Stimulated activated CD4-positive, alpha-beta T cell treated with anti-CD3 and anti-CD28 coated beads, Interleukin-12 subunit alpha, Interleukin-12 subunit beta, amount 100 ng/mL, for 24 hours (primary cell): ENCODE measurements around the gene PSMD9.
"Not testable (repeated sequence)": the region's sequence is repeated elsewhere in the genome, so short reads cannot be mapped to it uniquely, and the experiment has no call there.

Experiments used
- DNase-seq, 2 experiments: peaks; one replicate each; pipeline ENCODE4 v3.0.0-alpha.2; 2020; ENCODE audit warnings: low read depth in 2 of 2

The PSMD9 gene

DNA sequence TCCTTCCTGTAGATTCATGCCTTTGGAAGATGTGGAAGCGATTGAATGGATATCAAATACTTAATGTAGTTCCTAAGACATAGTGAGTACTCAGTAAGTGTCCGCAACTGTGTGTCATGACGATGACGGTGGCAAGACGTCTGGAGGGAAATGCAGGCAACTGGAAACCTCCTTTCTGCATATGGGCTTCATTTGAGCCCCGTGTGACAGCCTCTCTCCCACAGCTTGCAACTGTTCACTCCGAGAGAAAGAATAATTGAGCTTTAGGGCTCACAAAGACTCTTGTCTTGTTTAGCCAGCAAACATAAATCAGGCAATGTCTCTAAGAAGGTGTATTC, 36.7 kb downstream of the PSMD9 start:
- DNase-seq, result no peak

GRCh38 chr12:121926874-121927706, 38.5 kb downstream of the PSMD9 start:
- DNase-seq, result no peak

DNA sequence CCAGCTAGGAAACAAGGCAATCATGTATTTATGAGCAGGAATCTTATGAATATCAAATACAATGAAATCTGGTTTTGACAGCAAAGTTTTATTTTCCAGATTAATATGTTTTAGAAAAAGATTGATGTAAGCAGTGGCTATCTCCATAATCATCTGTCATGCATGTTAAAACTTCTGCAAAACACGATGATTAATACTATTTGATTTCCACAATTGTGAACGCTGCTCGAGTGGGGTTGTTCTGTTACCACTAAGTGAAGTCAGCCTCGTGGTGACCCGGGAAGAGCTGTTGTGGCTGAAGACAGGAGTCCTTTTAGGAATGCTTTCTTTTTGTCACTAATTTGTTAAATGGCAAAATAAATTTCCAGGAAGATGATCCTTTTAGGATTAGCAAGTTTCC, 39.2 kb downstream of the PSMD9 start:
- DNase-seq, result no peak

- DNase-seq, result not testable (repeated sequence)
Observed at GRCh38 chr12:121929545-121929944, 41.0 kb downstream of the PSMD9 start.

- no peak for DNase-seq
Observed at GRCh38 chr12:121930862-121931261, 42.3 kb downstream of the PSMD9 start.

DNA sequence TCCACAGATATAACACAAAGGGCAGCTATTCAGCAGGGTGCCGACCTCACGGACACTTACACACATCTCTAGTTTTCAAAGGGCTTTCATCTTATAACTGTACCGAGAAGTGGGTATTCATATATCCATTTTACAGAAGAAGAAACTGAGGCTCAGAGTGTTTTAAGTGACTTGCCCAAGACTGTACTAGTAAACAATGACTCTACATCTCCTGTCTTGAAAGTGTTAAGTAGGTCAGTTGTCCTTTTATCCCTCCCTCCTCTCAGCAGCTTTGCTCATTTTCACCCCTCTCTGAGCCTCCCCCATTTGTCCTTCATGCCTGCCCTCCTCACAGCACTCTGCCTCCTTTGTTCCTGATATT, 43.6 kb downstream of the PSMD9 start:
- no peak for DNase-seq

- no peak for DNase-seq
Observed at GRCh38 chr12:121932914-121933521, 44.4 kb downstream of the PSMD9 start.

DNA sequence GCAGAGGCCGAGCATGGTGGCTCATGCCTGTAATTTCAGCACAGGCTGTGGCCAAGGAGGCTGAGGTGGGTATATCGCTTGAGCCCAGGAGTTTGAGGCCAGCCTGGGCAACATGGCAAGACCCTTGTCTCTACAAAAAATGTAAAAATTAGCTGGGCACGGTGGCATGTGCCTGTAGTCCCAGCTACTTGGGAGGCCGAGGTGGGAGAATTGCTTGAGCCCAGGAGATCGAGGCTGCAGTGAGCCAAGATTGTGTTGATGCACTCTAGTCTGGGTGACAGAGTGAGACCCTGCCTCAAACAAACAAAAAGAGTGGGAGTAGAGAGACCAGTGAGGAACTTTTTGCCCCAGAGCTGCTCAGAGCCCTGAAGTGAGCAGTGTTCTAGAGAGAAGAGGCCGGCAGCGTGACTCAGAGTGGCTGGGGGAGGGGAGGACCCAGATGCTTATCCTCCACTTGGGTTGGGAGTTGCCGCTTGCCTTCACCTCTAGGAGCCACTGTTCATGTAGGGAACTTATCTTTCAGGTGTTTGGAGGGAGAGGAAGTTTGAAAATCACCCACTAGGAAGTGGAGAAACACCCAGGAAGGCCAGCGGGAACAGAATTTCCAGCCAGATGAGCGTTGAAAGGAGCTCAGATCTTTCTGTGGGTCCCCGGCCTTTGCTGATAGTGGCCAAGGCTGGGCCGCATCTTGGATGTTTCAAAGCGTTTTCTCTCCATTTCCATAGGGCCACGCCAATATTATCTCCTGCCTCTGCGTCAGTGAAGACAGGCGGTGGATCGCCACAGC, 45.1 kb downstream of the PSMD9 start:
- no peak for DNase-seq

DNA sequence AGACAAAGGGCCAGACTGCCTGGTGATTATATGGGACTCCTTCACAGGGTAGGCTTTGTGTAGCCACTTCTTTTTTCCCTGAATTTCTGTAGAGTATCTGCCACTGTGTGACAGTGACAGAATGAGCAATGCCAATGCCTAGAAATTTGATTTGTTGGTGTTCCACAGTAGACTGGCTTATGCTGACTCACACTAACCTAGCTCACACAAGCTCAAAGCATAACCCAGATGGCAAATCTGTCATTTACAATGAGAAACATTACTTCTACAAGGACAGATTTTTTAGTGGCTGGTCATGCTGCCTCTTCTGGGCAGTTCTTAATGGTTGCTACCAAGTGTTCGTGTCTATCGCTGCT, 45.7 kb downstream of the PSMD9 start:
- no peak for DNase-seq

- DNase-seq, result no peak
Observed at GRCh38 chr12:121937654-121938053, 49.1 kb downstream of the PSMD9 start.

DNA sequence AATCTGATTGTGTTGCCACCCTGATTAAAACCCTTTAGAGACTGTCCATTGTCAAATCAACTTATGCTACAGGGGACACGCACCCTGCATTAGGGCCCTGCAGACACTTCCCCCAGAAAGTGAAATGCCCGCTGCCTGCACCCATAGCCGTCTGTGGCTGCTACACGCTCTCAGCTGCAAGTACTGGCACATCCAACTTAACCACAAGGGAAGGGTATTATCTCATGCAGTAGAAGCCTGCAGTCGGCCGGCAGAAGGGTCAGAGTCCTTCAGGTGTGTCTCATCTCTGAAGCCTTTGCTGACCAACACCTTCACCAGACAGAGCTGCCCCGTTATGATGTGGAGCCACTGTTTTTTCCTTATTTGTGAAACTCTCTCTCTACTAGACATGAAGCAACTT, 50.6 kb downstream of the PSMD9 start:
- DNase-seq, result no peak

GRCh38 chr12:121939992-121940766, 51.6 kb downstream of the PSMD9 start:
- DNase-seq, result no peak

- no peak for DNase-seq
Observed at GRCh38 chr12:121942145-121942718, 53.6 kb downstream of the PSMD9 start.

DNA sequence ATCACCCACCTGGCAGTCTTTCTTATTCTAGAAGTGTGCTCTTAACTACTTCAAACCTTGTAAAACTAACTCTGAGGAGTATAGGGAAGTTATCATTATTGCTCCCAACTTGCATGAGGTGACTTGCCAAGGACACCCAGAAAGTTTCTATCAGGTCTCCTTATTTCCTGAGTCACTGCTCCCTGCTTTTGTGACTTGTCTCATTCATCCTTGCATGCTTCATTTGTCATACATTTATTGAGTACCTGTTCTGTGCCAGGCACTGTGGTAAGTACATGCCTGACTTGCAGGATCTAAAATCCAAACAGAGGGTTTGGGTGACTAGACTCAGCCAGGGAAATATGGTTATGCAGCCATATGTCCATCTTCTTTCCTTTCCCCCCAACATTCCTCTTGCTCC, 55.3 kb downstream of the PSMD9 start:
- no peak for DNase-seq

- DNase-seq, result no peak
Observed at GRCh38 chr12:121946313-121947025, 57.9 kb downstream of the PSMD9 start.

DNA sequence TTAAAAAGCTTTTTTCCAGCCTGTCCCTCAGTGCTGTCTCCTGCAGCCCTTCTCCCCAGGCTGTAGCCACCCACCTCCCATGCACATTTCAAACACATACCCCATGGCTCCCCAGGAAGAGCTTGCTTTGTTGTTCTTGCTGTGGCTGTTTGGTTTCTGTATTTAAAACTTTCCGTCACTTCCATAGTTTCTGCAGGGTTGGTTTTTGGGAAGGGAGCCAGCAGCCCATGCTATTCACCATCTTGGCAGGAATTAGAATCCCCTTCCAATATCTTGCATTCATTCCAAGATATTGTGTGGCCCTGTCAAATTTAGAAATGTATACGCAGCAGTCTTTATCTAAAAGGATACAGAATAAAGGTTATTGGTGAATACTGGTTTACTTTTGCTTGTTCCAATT, 59.4 kb downstream of the PSMD9 start:
- DNase-seq, result no peak

DNA sequence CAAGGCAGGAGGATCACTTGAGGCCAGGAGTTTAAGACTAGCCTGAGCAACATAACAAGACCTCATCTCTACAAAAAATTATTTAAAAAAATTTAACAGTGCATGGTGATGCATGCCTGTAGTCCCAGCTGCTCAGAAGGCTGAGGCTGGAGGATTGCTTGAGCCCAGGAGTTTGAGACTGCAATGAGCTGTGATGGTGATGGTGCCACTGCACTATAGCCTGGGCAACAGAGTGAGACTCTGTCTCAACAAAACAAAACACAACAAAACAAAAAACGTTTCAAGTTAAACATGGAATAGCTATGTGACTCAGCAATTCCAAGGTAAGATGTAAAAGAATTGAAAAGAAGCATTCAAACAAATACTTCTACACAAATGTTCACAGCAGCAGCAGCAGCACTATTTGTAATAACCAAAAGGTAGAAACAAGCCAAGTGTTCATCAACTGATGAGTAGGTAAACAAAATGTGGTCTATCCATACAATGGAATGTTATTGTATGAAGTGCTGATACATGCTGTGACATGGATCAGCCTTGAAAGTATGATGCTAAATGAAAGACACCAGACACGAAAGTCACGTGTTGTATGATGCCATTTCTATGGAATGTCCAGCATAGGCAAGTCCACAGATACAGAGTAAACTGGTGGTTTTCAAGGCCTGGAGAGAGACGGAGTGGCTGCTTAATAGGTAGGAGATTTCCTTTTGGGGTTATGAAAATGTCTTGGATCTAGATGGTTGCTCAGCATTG, 61.2 kb downstream of the PSMD9 start:
- no peak for DNase-seq

GRCh38 chr12:121953117-121953692, 64.6 kb downstream of the PSMD9 start:
- DNase-seq, result no peak

GRCh38 chr12:121953695-121954094, 65.1 kb downstream of the PSMD9 start:
- no peak for DNase-seq
